ENCODE data around the gene CRTAP. TPM values are rescaled to one million over a fixed set of nuclear protein-coding genes. Genes with fewer than 3 reads are reported as not detected.

CRTAP gene
- total and polyA plus RNA-seq, 2 of the 13 experiments (the other 11 are each of a cell fraction or from before 2014, with no cell fraction given): 54.2 to 119 TPM

DNA sequence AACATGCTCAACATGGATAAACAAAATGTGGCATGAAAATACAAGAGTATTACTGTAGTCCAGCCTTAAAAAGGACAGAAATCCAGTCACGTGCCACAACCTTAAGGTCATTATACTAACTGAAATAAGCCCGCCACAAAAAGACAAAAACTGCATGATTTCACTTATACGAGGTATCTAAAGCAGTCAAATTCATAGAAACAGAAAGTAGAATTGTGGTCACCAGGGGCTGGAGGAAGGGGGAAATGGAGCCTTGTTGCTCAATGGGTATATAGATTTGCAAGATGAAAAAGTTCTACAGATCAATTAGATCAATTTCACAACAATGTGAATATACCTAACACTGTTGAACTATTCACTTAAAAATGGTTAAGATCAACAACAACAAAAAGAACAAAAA, 24.3 kb upstream of the CRTAP start:
- Histone ChIP-seq H3K27ac (ENCODE audit: extremely low read length, insufficient read depth, low read length) (no peak overlapping the region), H3K79me2 (ENCODE audit: insufficient read depth, low read length) (peaks cover 78% of the 10 kb centered on the region), H4K20me1 (ENCODE audit: insufficient read depth, low read length) (no peaks in the 10 kb centered on the region; the same call in 1 of the 2 replicates), H2AFZ (ENCODE audit: low read length) (no peak overlapping the region), H3K4me1 (ENCODE audit: insufficient read depth, low read length) (no peaks in the 10 kb centered on the region), H3K4me3 (replicated peaks in 1 of 3; ENCODE audit: insufficient read depth in 1 of 3, low read depth in 2 of 3, low read length in 3 of 3) (no peak overlapping the region), H3K9ac (ENCODE audit: insufficient read depth, low read depth, low read length) (no peak overlapping the region), H3K27me3 (ENCODE audit: control insufficient read depth in 1 of 2, insufficient read depth in 2 of 2, low read length in 2 of 2) (no peaks in the 10 kb centered on the region), H3K4me2 (ENCODE audit: low read depth, low read length) (no peak overlapping the region), H3K9me3 (ENCODE audit: low read length) (no peaks in the 10 kb centered on the region), H3K36me3 (replicated peaks in 1 of 2; ENCODE audit: control insufficient read depth in 1 of 2, insufficient read depth in 2 of 2, low read length in 2 of 2) (peaks cover 6 to 35% of the 10 kb centered on the region in 2 experiments; a peak in 4 of 5 replicates)
- no peak for TF ChIP-seq REL (CRISPR knock-in tag; conservative IDR thresholded peaks at IDR 0.05)
- no peak for TF ChIP-seq KLF13 (CRISPR knock-in tag; IDR thresholded peaks at IDR 0.05)
- TF ChIP-seq NR3C1 (CRISPR knock-in tag; IDR thresholded peaks at IDR 0.05): no peak
- TF ChIP-seq ATAD3A (CRISPR knock-in tag; IDR thresholded peaks at IDR 0.05): no peak
- TF ChIP-seq, protein P1, sequence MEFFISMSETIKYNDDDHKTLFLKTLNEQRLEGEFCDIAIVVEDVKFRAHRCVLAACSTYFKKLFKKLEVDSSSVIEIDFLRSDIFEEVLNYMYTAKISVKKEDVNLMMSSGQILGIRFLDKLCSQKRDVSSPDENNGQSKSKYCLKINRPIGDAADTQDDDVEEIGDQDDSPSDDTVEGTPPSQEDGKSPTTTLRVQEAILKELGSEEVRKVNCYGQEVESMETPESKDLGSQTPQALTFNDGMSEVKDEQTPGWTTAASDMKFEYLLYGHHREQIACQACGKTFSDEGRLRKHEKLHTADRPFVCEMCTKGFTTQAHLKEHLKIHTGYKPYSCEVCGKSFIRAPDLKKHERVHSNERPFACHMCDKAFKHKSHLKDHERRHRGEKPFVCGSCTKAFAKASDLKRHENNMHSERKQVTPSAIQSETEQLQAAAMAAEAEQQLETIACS (CRISPR knock-in tag; IDR thresholded peaks at IDR 0.05): no peak
- TF ChIP-seq, protein P2, sequence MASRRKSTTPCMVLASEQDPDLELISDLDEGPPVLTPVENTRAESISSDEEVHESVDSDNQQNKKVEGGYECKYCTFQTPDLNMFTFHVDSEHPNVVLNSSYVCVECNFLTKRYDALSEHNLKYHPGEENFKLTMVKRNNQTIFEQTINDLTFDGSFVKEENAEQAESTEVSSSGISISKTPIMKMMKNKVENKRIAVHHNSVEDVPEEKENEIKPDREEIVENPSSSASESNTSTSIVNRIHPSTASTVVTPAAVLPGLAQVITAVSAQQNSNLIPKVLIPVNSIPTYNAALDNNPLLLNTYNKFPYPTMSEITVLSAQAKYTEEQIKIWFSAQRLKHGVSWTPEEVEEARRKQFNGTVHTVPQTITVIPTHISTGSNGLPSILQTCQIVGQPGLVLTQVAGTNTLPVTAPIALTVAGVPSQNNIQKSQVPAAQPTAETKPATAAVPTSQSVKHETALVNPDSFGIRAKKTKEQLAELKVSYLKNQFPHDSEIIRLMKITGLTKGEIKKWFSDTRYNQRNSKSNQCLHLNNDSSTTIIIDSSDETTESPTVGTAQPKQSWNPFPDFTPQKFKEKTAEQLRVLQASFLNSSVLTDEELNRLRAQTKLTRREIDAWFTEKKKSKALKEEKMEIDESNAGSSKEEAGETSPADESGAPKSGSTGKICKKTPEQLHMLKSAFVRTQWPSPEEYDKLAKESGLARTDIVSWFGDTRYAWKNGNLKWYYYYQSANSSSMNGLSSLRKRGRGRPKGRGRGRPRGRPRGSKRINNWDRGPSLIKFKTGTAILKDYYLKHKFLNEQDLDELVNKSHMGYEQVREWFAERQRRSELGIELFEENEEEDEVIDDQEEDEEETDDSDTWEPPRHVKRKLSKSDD (CRISPR knock-in tag; IDR thresholded peaks at IDR 0.05; ENCODE audit: low read depth): no peak
- TF ChIP-seq FOXA1 (IDR thresholded peaks at IDR 0.05): no peak
- TF ChIP-seq FOXA1 (CRISPR knock-in tag; IDR thresholded peaks at IDR 0.05): no peak
- TF ChIP-seq, protein P3, sequence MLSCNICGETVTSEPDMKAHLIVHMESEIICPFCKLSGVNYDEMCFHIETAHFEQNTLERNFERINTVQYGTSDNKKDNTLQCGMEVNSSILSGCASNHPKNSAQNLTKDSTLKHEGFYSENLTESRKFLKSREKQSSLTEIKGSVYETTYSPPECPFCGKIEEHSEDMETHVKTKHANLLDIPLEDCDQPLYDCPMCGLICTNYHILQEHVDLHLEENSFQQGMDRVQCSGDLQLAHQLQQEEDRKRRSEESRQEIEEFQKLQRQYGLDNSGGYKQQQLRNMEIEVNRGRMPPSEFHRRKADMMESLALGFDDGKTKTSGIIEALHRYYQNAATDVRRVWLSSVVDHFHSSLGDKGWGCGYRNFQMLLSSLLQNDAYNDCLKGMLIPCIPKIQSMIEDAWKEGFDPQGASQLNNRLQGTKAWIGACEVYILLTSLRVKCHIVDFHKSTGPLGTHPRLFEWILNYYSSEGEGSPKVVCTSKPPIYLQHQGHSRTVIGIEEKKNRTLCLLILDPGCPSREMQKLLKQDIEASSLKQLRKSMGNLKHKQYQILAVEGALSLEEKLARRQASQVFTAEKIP (CRISPR knock-in tag; IDR thresholded peaks at IDR 0.05; ENCODE audit: borderline replicate concordance): no peak
- no peak for TF ChIP-seq ZNF550 (CRISPR knock-in tag; IDR thresholded peaks at IDR 0.05; ENCODE audit: borderline replicate concordance)
- TF ChIP-seq, protein P4, sequence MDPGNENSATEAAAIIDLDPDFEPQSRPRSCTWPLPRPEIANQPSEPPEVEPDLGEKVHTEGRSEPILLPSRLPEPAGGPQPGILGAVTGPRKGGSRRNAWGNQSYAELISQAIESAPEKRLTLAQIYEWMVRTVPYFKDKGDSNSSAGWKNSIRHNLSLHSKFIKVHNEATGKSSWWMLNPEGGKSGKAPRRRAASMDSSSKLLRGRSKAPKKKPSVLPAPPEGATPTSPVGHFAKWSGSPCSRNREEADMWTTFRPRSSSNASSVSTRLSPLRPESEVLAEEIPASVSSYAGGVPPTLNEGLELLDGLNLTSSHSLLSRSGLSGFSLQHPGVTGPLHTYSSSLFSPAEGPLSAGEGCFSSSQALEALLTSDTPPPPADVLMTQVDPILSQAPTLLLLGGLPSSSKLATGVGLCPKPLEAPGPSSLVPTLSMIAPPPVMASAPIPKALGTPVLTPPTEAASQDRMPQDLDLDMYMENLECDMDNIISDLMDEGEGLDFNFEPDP (CRISPR knock-in tag; conservative IDR thresholded peaks at IDR 0.05): no peak
- TF ChIP-seq ZNF670 (CRISPR knock-in tag; IDR thresholded peaks at IDR 0.05; ENCODE audit: borderline replicate concordance): no peak
- no peak for TF ChIP-seq HOXA3 (CRISPR knock-in tag; IDR thresholded peaks at IDR 0.05)
- no peak for TF ChIP-seq RFX5 (IDR thresholded peaks at IDR 0.05; ENCODE audit: low read depth, low read length)
- no peak for TF ChIP-seq ZFP82 (CRISPR knock-in tag; IDR thresholded peaks at IDR 0.05; ENCODE audit: borderline replicate concordance)
- no peak for TF ChIP-seq ZNF333 (CRISPR knock-in tag; IDR thresholded peaks at IDR 0.05; ENCODE audit: borderline replicate concordance)
- in situ Hi-C loops (cut with HindIII; ENCODE audit: extremely low pct_ligation_motif_present, low pct_unique_long_range_greater_than_20kb) (loop anchor here (25.0 kb wide), 1 partner anchor 352 kb away; no protein-coding TSS in a partner anchor), intact Hi-C loops (cut with micrococcal nuclease; ENCODE audit: unreplicated experiment) (no loop called here)
- CTCF ChIA-PET (ENCODE audit: low intra/inter-chr PET ratio, low total read pairs): no interaction called here
- DNase-seq (ENCODE audit: low spot score) (no peak), FAIRE-seq (no peak), ATAC-seq (no peak)
- POLR2A ChIA-PET: no interaction called here
- BruUV-seq (replicated peaks): no TSS peak
- 95% methylated on average over 3 of the region's 3 CpGs for WGBS (ENCODE audit: low lambda C conversion rate)

All from HepG2 (cell line).